Measurements from ENCODE around the gene GRID1. TPM values are rescaled to one million over a fixed set of nuclear protein-coding genes. Genes with fewer than 3 reads are reported as not detected.

GRID1 gene
- total RNA-seq, 1 experiment from 2014 or later, result 5.6 TPM

DNA sequence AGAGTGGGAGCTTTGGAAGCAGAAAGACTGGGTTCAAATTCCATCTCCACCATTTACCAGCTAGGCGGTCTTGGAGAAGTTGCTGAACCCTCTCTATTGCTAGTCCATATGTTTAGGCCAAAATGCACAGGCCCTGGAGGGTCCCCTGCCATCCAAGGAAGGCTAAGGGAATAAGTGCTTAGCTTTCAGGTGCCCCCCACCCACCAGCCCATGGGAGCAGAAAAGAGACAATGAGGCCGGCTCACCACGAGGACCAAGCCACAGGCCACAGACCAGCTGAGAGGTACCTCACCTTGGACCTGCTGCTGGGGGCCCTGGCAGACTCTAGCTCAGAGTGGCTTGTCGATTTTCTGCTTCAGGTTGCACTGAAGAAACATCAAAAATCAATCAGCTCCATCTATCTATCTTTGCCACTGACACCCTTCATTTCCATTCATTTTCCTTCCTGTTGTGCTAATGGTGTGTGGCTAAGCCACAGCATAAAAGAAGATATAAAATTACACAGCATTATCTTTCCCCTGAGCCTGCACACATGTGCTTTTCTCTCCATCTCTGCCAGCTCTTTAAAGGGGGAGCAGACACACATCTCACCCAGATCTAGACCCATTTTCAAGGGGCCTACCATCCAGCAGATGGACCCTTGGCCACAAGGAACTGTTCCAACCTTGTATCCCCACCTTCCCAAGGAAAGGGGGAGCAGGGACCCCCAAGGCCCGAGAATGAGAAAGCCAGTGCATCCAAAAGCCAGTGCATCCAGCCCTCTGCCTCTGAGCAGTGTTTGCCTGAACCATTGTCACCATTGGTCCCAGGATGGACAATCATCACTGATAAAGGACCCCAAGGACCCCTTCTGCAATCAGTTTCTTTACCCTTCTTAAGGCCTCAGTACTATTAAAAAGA lies 65.4 kb downstream of the GRID1 start:
- no peak overlapping the region for H3K4me3 ChIP-seq (replicated peaks in 1 of 2; ENCODE audit: low read depth in 1 of 2, low read length in 2 of 2)
- BruUV-seq (replicated peaks), result no TSS peak
- no peak overlapping the region for H2AFZ ChIP-seq (ENCODE audit: low read depth, low read length, poor library complexity, severe bottlenecking)
- DNase-seq (ENCODE audit: low read depth, low spot score) (no peak), ATAC-seq (no peak)
- RAD21 ChIA-PET (ENCODE audit: low non-redundant PET in 1 of 2, low total read pairs in 2 of 2, uncharacterized antibody in 2 of 2, unreplicated experiment in 2 of 2), result no interaction called here
- TF ChIP-seq ELF1 (IDR thresholded peaks at IDR 0.05; ENCODE audit: borderline replicate concordance, low read depth), result no peak
- no peak for TF ChIP-seq RAD21 (IDR thresholded peaks at IDR 0.05; ENCODE audit: low read depth)
- TF ChIP-seq POLR2AphosphoS5 (IDR thresholded peaks at IDR 0.05; ENCODE audit: low read depth, low read length), result no peak
- TF ChIP-seq ZFX (IDR thresholded peaks at IDR 0.05), result no peak
- no peak for TF ChIP-seq EZH2phosphoT487 (IDR thresholded peaks at IDR 0.05; ENCODE audit: borderline replicate concordance)
- TF ChIP-seq JUND (IDR thresholded peaks at IDR 0.05), result no peak
- TF ChIP-seq ZNF274 (IDR thresholded peaks at IDR 0.05; ENCODE audit: low read depth, low read length), result no peak
- TF ChIP-seq YY1 (IDR thresholded peaks at IDR 0.05; ENCODE audit: extremely low read depth, insufficient replicate concordance, low read depth, low read length), result no peak
- H3K9me3 ChIP-seq (ENCODE audit: control insufficient read depth in 1 of 2, insufficient read depth in 1 of 2, low read depth in 1 of 2, low read length in 2 of 2), result no peaks in the 10 kb centered on the region
- POLR2A ChIA-PET, result no interaction called here
- H3K4me1 ChIP-seq (ENCODE audit: control insufficient read depth in 1 of 2, insufficient read depth in 2 of 2, low read length in 2 of 2), result no peaks in the 10 kb centered on the region
- H3K9me2 ChIP-seq (ENCODE audit: insufficient read depth), result no peaks in the 10 kb centered on the region
- no peak overlapping the region for H3K27ac ChIP-seq (ENCODE audit: low read depth, low read length)
- intact Hi-C loops (cut with micrococcal nuclease), result no loop called here
- no peak overlapping the region for H3K9ac ChIP-seq (ENCODE audit: low read length)
- H3K79me2 ChIP-seq (ENCODE audit: insufficient read depth, low read length), result no peaks in the 10 kb centered on the region
- H3K4me2 ChIP-seq (ENCODE audit: low read length), result no peak overlapping the region
- no peaks in the 10 kb centered on the region; the same call in 1 of the 2 replicates for H3K27me3 ChIP-seq (ENCODE audit: insufficient read depth, low read length)
- no peaks in the 10 kb centered on the region for H4K20me1 ChIP-seq (ENCODE audit: insufficient read depth)
- H3K36me3 ChIP-seq (ENCODE audit: control insufficient read depth in 1 of 2, insufficient read depth in 2 of 2, low read length in 2 of 2), result no peaks in the 10 kb centered on the region
- CTCF ChIA-PET, result no interaction called here

DNA sequence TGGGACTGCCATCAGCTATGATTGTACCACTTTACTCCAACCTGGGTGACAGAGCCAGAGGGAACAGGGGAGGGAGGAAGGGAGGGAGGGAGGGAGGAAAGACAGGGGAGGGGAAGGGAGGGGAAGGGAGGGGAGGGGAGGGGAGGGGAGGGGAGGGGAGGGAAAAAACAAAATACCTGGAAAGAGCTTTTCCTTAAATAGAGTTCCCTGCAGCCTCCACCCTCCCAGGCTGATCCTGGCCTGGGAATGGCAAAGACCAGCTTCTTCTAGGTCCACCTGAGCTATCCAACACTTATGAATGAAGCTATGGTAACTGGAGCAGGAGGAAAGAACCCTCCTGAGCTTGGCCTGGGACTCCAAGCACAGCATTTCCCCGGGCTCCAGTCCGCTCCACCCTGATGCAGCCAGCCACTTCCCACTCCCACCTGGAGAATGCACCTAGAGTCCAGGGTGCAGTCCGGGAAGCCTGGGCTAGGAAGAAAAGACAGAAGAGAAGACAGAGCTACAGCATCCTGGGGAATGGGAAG lies 66.1 kb downstream of the GRID1 start:
- Histone ChIP-seq H3K9ac (ENCODE audit: low read length) (no peak overlapping the region), H3K27ac (ENCODE audit: low read depth, low read length) (no peak overlapping the region), H3K4me1 (ENCODE audit: control insufficient read depth in 1 of 2, insufficient read depth in 2 of 2, low read length in 2 of 2) (no peaks in the 10 kb centered on the region), H3K36me3 (ENCODE audit: control insufficient read depth in 1 of 2, insufficient read depth in 2 of 2, low read length in 2 of 2) (no peaks in the 10 kb centered on the region), H4K20me1 (ENCODE audit: insufficient read depth) (no peaks in the 10 kb centered on the region), H3K79me2 (ENCODE audit: insufficient read depth, low read length) (no peaks in the 10 kb centered on the region), H2AFZ (ENCODE audit: low read depth, low read length, poor library complexity, severe bottlenecking) (no peak overlapping the region), H3K4me3 (replicated peaks in 1 of 2; ENCODE audit: low read depth in 1 of 2, low read length in 2 of 2) (no peak overlapping the region), H3K4me2 (ENCODE audit: low read length) (no peak overlapping the region), H3K9me2 (ENCODE audit: insufficient read depth) (no peaks in the 10 kb centered on the region), H3K9me3 (ENCODE audit: control insufficient read depth in 1 of 2, insufficient read depth in 1 of 2, low read depth in 1 of 2, low read length in 2 of 2) (no peaks in the 10 kb centered on the region), H3K27me3 (ENCODE audit: insufficient read depth, low read length) (no peaks in the 10 kb centered on the region; the same call in 1 of the 2 replicates)
- CTCF ChIA-PET, result no interaction called here
- intact Hi-C loops (cut with micrococcal nuclease), result no loop called here
- RAD21 ChIA-PET (ENCODE audit: low non-redundant PET in 1 of 2, low total read pairs in 2 of 2, uncharacterized antibody in 2 of 2, unreplicated experiment in 2 of 2), result no interaction called here
- no peak for ATAC-seq
- POLR2A ChIA-PET, result no interaction called here
- BruUV-seq (replicated peaks), result no TSS peak
- TF ChIP-seq POLR2AphosphoS5 (IDR thresholded peaks at IDR 0.05; ENCODE audit: low read depth, low read length) (no peak), ZFX (IDR thresholded peaks at IDR 0.05) (no peak), CEBPB (IDR thresholded peaks at IDR 0.05; ENCODE audit: low read depth) (no peak), EZH2phosphoT487 (IDR thresholded peaks at IDR 0.05; ENCODE audit: borderline replicate concordance) (no peak), POLR2A (IDR thresholded peaks at IDR 0.05; ENCODE audit: borderline replicate concordance, extremely low read depth, insufficient read depth, insufficient read length) (no peak), RAD21 (IDR thresholded peaks at IDR 0.05; ENCODE audit: low read depth) (no peak), EGR1 (IDR thresholded peaks at IDR 0.05; ENCODE audit: low read depth) (no peak), TCF7L2 (IDR thresholded peaks at IDR 0.05; ENCODE audit: borderline replicate concordance, extremely low read depth, insufficient read depth, insufficient read length) (no peak)
- TF ChIP-seq, protein P1, sequence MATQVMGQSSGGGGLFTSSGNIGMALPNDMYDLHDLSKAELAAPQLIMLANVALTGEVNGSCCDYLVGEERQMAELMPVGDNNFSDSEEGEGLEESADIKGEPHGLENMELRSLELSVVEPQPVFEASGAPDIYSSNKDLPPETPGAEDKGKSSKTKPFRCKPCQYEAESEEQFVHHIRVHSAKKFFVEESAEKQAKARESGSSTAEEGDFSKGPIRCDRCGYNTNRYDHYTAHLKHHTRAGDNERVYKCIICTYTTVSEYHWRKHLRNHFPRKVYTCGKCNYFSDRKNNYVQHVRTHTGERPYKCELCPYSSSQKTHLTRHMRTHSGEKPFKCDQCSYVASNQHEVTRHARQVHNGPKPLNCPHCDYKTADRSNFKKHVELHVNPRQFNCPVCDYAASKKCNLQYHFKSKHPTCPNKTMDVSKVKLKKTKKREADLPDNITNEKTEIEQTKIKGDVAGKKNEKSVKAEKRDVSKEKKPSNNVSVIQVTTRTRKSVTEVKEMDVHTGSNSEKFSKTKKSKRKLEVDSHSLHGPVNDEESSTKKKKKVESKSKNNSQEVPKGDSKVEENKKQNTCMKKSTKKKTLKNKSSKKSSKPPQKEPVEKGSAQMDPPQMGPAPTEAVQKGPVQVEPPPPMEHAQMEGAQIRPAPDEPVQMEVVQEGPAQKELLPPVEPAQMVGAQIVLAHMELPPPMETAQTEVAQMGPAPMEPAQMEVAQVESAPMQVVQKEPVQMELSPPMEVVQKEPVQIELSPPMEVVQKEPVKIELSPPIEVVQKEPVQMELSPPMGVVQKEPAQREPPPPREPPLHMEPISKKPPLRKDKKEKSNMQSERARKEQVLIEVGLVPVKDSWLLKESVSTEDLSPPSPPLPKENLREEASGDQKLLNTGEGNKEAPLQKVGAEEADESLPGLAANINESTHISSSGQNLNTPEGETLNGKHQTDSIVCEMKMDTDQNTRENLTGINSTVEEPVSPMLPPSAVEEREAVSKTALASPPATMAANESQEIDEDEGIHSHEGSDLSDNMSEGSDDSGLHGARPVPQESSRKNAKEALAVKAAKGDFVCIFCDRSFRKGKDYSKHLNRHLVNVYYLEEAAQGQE (IDR thresholded peaks at IDR 0.05; ENCODE audit: low read depth), result no peak
- TF ChIP-seq, protein P2, sequence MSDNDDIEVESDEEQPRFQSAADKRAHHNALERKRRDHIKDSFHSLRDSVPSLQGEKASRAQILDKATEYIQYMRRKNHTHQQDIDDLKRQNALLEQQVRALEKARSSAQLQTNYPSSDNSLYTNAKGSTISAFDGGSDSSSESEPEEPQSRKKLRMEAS (IDR thresholded peaks at IDR 0.05), result no peak
- DNase-seq (ENCODE audit: low read depth, low spot score), result no peak

Data from HCT116 (cell line).